WTC11 (cell line): ENCODE measurements around the gene TMEM266. TPM values are rescaled to one million over a fixed set of nuclear protein-coding genes. Genes with fewer than 3 reads are reported as not detected.

ENCODE experiments used
- ATAC-seq: fragments of 200-7000 bp; cut with Tn5 transposase; 2 replicates; pipeline ENCODE4 v1.10.0; 2021; ENCODE audit warnings: mild to moderate bottlenecking, moderate library complexity
- CTCF ChIA-PET: fragments of 300-600 bp; sonication (Branson Sonifier 250); formaldehyde crosslinking; loops from one replicate; lab custom pipeline; 2021; ENCODE audit warnings: antibody characterized with exemption; lab: Charles Lee
- POLR2A ChIA-PET: fragments of 350-600 bp; sonication (Branson Sonifier 250); formaldehyde crosslinking; loops from one replicate; lab custom pipeline; 2021; ENCODE audit warnings: antibody characterized with exemption; lab: Charles Lee
- DNase-seq: peaks from one replicate; pipeline ENCODE4 v3.0.0; 2021; ENCODE audit warnings: low spot score
- H3K27ac Mint-ChIP-seq: 2 replicates; pipeline ENCODE4 v1.8.0; 2021; ENCODE audit warnings: mixed read lengths
- H3K27me3 Mint-ChIP-seq: 2 replicates; pipeline ENCODE4 v1.8.0; 2021; ENCODE audit warnings: low read depth, mild to moderate bottlenecking, moderate library complexity, mixed read lengths
- H3K36me3 Mint-ChIP-seq: 2 replicates; pipeline ENCODE4 v1.8.0; 2021; ENCODE audit warnings: mixed read lengths
- H3K4me1 Mint-ChIP-seq: 2 replicates; pipeline ENCODE4 v1.8.0; 2022; ENCODE audit warnings: mixed read lengths
- H3K4me3 Mint-ChIP-seq: 2 replicates; pipeline ENCODE4 v1.8.0; 2021; ENCODE audit warnings: mild to moderate bottlenecking, moderate library complexity, mixed read lengths
- H3K9me3 Mint-ChIP-seq: 2 replicates; pipeline ENCODE4 v1.8.0; 2021; ENCODE audit warnings: mixed read lengths
- ARID4B ChIP-seq: sonication (generic); formaldehyde crosslinking; IDR thresholded peaks from 2 replicates; pipeline ENCODE4 v1.8.0; 2023; ENCODE audit warnings: missing genetic modification reagents, mild to moderate bottlenecking, borderline replicate concordance
- ESRRA ChIP-seq: sonication (generic); formaldehyde crosslinking; IDR thresholded peaks from 2 replicates; pipeline ENCODE4 v1.8.1; 2022; ENCODE audit warnings: mild to moderate bottlenecking, missing genetic modification reagents, borderline replicate concordance
- FOXK1 ChIP-seq: sonication (generic); formaldehyde crosslinking; IDR thresholded peaks from 2 replicates; pipeline ENCODE4 v1.8.0; 2022; ENCODE audit warnings: mild to moderate bottlenecking, moderate library complexity, missing genetic modification reagents
- HMGA2 ChIP-seq: fragments of 250-450 bp; sonication (Bioruptor Pico); IDR thresholded peaks from 2 replicates; pipeline ENCODE4 v1.4.0; 2021; ENCODE audit warnings: mild to moderate bottlenecking, moderate library complexity
- HMGXB4 ChIP-seq: sonication (generic); formaldehyde crosslinking; IDR thresholded peaks from 2 replicates; pipeline ENCODE4 v1.8.1; 2023; ENCODE audit warnings: mild to moderate bottlenecking, moderate library complexity, missing genetic modification reagents
- IRF2 ChIP-seq: sonication (generic); formaldehyde crosslinking; IDR thresholded peaks from 2 replicates; pipeline ENCODE4 v1.8.0; 2022; ENCODE audit warnings: low read depth, missing genetic modification reagents, borderline replicate concordance
- MLX ChIP-seq: sonication (generic); formaldehyde crosslinking; IDR thresholded peaks from 2 replicates; pipeline ENCODE4 v1.8.1; 2023; ENCODE audit warnings: mild to moderate bottlenecking, missing genetic modification reagents, moderate library complexity
- NR1H2 ChIP-seq: sonication (generic); formaldehyde crosslinking; IDR thresholded peaks from 2 replicates; pipeline ENCODE4 v1.9.0; 2021; ENCODE audit warnings: mild to moderate bottlenecking, moderate library complexity, missing genetic modification reagents
- OVOL2 ChIP-seq: fragments of 250-450 bp; sonication (Bioruptor Pico); IDR thresholded peaks from 2 replicates; pipeline ENCODE4 v1.9.0; 2021; ENCODE audit warnings: mild to moderate bottlenecking, borderline replicate concordance
- SP1 ChIP-seq: sonication (generic); formaldehyde crosslinking; conservative IDR thresholded peaks from 2 replicates; pipeline ENCODE4 v1.8.1; 2022; ENCODE audit warnings: missing genetic modification reagents
- USF1 ChIP-seq: sonication (generic); formaldehyde crosslinking; IDR thresholded peaks from 2 replicates; pipeline ENCODE4 v1.8.0; 2022; ENCODE audit warnings: mild to moderate bottlenecking, missing genetic modification reagents
- ZNF232 ChIP-seq: sonication (generic); formaldehyde crosslinking; IDR thresholded peaks from 2 replicates; pipeline ENCODE4 v1.8.0; 2022; ENCODE audit warnings: mild to moderate bottlenecking, missing genetic modification reagents
- ZSCAN18 ChIP-seq: fragments of 250-450 bp; sonication (Bioruptor Pico); IDR thresholded peaks from 2 replicates; pipeline ENCODE4 v2.1.2; 2022; ENCODE audit warnings: mild to moderate bottlenecking, moderate library complexity
- total RNA-seq: library from RNA; stranded (reverse); gene quantifications from 3 replicates; pipeline ENCODE4 v1.2.3, GENCODE V29; 2021

The TMEM266 gene
- total RNA-seq, 1 experiment from 2014 or later: 8.6 TPM

GRCh38 chr15:76221085-76221767 lies 161.4 kb downstream of the TMEM266 start (continued):
- no peak for TF ChIP-seq HMGXB4

- Mint-ChIP-seq H3K4me1 (no peaks in the 10 kb centered on the region), H3K9me3 (peaks cover 19% of the 10 kb centered on the region), H3K27me3 (no peaks in the 10 kb centered on the region), H3K4me3 (no peak overlapping the region), H3K27ac (no peak overlapping the region), H3K36me3 (peaks cover 17% of the 10 kb centered on the region)
- CTCF ChIA-PET: interaction anchor here (0.6 kb wide), 1 partner anchor 57 kb away, joined by 3 read pairs; no protein-coding TSS in a partner anchor
- DNase-seq (no peak), ATAC-seq (no peak)
- peak; percentile 96 for TF ChIP-seq HMGA2 (CRISPR knock-in tag)
- no peak for TF ChIP-seq NR1H2 (CRISPR knock-in tag)
- POLR2A ChIA-PET: no interaction called here
These were observed 162.4 kb downstream of the TMEM266 start for GRCh38 chr15:76222159-76222558.

GRCh38 chr15:76223521-76223920 lies 163.7 kb downstream of the TMEM266 start:
- H3K36me3 Mint-ChIP-seq: peaks cover 16% of the 10 kb centered on the region
- CTCF ChIA-PET: interaction anchor here (2.3 kb wide), 1 partner anchor 110 kb away, joined by 5 read pairs; no protein-coding TSS in a partner anchor
- peaks cover 19% of the 10 kb centered on the region for H3K9me3 Mint-ChIP-seq
- TF ChIP-seq USF1: no peak
- TF ChIP-seq MLX: no peak
- TF ChIP-seq ZSCAN18: no peak
- H3K27me3 Mint-ChIP-seq: no peaks in the 10 kb centered on the region
- no peaks in the 10 kb centered on the region for H3K4me1 Mint-ChIP-seq
- no peak for DNase-seq
- POLR2A ChIA-PET: no interaction called here
- H3K27ac Mint-ChIP-seq: no peak overlapping the region
- no peak for ATAC-seq
- H3K4me3 Mint-ChIP-seq: no peak overlapping the region

GRCh38 chr15:76229266-76229665 lies 169.5 kb downstream of the TMEM266 start:
- H3K9me3 Mint-ChIP-seq: no peaks in the 10 kb centered on the region
- no peak overlapping the region for H3K4me3 Mint-ChIP-seq
- ATAC-seq (no peak), DNase-seq (no peak)
- TF ChIP-seq ARID4B (CRISPR knock-in tag): no peak
- TF ChIP-seq OVOL2: no peak
- TF ChIP-seq ESRRA (CRISPR knock-in tag): no peak
- TF ChIP-seq IRF2: no peak
- no peak for TF ChIP-seq SP1
- TF ChIP-seq FOXK1 (CRISPR knock-in tag): no peak
- TF ChIP-seq ZNF232 (CRISPR knock-in tag): no peak
- peaks cover 5% of the 10 kb centered on the region for H3K4me1 Mint-ChIP-seq
- H3K36me3 Mint-ChIP-seq: peaks cover 7% of the 10 kb centered on the region
- POLR2A ChIA-PET: interaction anchor here (0.7 kb wide), 1 partner anchor 286 kb away, joined by 10 read pairs; no protein-coding TSS in a partner anchor
- H3K27ac Mint-ChIP-seq: no peak overlapping the region
- no peaks in the 10 kb centered on the region for H3K27me3 Mint-ChIP-seq
- CTCF ChIA-PET: interaction anchor here (1.0 to 1.2 kb wide), 2 partner anchors 30 to 105 kb away, joined by 3 to 4 read pairs; no protein-coding TSS in a partner anchor
